Osteoblast (primary cell): ENCODE measurements around the gene ZNF8. TPM values are rescaled to one million over a fixed set of nuclear protein-coding genes. Genes with fewer than 3 reads are reported as not detected.

Source experiments
- DNase-seq: peaks from one replicate; pipeline ENCODE4 v3.0.0; 2011; ENCODE audit warnings: low spot score, mixed read lengths; ENCODE audit not compliant: insufficient read length; ENCODE audit errors: missing footprints
- H2AFZ ChIP-seq: 2 replicates; pipeline ENCODE4 v1.6.0; 2011; ENCODE audit warnings: mild to moderate bottlenecking, low read length
- H3K27ac ChIP-seq: 2 replicates; pipeline ENCODE4 v1.5.1; 2011; ENCODE audit warnings: mild to moderate bottlenecking, low read depth, low read length, moderate library complexity
- H3K27me3 ChIP-seq: 2 replicates; pipeline ENCODE4 v1.6.0; 2012; ENCODE audit warnings: mild to moderate bottlenecking, control low read depth, inconsistent platforms, low read length, moderate library complexity; ENCODE audit not compliant: insufficient read depth
- H3K36me3 ChIP-seq: 2 replicates; pipeline ENCODE4 v1.5.1; 2011; ENCODE audit warnings: mild to moderate bottlenecking, low read length, control low read depth, moderate library complexity; ENCODE audit not compliant: insufficient read depth
- H3K4me1 ChIP-seq: 2 replicates; pipeline ENCODE4 v1.5.1; 2011; ENCODE audit warnings: mild to moderate bottlenecking, low read length, control low read depth, moderate library complexity; ENCODE audit not compliant: insufficient read depth
- H3K4me2 ChIP-seq: 2 replicates; pipeline ENCODE4 v1.6.0; 2011; ENCODE audit warnings: mild to moderate bottlenecking, low read length; ENCODE audit not compliant: insufficient read depth
- H3K4me3 ChIP-seq: fragments of 200-600 bp; sonication (generic); 3 replicates; pipeline ENCODE4 v1.5.1; 2012; ENCODE audit warnings: mild to moderate bottlenecking, low read length, inconsistent platforms; ENCODE audit not compliant: insufficient read depth
- H3K79me2 ChIP-seq: 2 replicates; pipeline ENCODE4 v1.6.0; 2012; ENCODE audit warnings: mild to moderate bottlenecking, low read length, control low read depth, inconsistent platforms; ENCODE audit not compliant: insufficient read depth
- H3K9me3 ChIP-seq: 2 replicates; pipeline ENCODE4 v1.5.1; 2011; ENCODE audit warnings: low read depth, low read length, control low read depth
- H4K20me1 ChIP-seq: 2 replicates; pipeline ENCODE4 v1.6.0; 2012; ENCODE audit warnings: mild to moderate bottlenecking, low read length, control low read depth; ENCODE audit not compliant: insufficient read depth
- total RNA-seq: library from RNA; depleted of rRNA; stranded (reverse); fragments of >200 nt; gene quantifications from 2 replicates; pipeline ENCODE4 v1.2.3, GENCODE V29; 2012
- TF ChIP-seq, protein P1 (sequence below): IDR thresholded peaks from 2 replicates; pipeline ENCODE4 v1.5.1; 2011; ENCODE audit warnings: mild to moderate bottlenecking, low read depth, low read length, moderate library complexity; ENCODE audit errors: extremely low read depth

ZNF8 gene
- total RNA-seq, 1 donor, result 8.7 TPM

DNA sequence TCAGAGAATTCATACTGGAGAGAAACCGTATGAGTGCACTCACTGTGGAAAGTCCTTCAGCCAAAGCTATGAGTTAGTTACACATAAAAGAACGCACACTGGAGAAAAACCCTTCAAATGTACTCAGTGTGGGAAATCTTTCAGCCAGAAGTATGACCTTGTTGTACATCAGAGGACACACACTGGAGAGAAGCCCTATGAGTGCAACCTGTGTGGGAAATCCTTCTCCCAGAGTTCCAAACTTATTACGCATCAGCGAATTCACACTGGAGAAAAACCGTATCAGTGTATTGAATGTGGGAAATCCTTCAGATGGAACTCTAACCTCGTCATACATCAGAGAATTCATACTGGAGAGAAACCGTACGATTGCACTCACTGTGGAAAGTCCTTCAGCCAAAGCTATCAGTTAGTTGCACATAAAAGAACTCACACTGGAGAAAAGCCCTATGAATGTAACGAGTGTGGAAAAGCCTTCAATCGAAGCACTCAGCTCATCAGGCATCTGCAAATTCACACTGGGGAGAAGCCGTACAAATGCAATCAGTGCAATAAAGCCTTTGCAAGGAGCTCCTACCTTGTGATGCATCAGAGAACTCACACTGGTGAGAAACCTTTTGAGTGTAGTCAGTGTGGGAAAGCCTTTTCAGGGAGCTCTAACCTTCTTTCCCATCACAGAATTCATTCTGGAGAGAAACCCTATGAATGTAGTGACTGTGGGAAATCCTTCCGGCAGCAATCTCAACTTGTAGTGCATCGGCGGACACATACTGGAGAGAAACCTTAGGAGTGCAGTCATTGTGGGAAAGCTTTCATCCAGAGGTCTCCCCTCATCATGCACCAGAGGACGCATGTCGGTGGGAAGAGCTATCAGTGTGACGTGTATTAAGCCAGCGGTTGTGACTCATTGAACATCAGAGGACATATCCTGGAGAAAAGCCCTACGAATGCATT is 16.5 kb upstream of the ZNF8 start:
- no peak overlapping the region for H3K4me2 ChIP-seq
- TF ChIP-seq, protein P1, sequence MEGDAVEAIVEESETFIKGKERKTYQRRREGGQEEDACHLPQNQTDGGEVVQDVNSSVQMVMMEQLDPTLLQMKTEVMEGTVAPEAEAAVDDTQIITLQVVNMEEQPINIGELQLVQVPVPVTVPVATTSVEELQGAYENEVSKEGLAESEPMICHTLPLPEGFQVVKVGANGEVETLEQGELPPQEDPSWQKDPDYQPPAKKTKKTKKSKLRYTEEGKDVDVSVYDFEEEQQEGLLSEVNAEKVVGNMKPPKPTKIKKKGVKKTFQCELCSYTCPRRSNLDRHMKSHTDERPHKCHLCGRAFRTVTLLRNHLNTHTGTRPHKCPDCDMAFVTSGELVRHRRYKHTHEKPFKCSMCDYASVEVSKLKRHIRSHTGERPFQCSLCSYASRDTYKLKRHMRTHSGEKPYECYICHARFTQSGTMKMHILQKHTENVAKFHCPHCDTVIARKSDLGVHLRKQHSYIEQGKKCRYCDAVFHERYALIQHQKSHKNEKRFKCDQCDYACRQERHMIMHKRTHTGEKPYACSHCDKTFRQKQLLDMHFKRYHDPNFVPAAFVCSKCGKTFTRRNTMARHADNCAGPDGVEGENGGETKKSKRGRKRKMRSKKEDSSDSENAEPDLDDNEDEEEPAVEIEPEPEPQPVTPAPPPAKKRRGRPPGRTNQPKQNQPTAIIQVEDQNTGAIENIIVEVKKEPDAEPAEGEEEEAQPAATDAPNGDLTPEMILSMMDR, result no peak
- H2AFZ ChIP-seq, result no peak overlapping the region
- no peaks in the 10 kb centered on the region for H3K4me1 ChIP-seq
- H3K27ac ChIP-seq, result no peak overlapping the region
- peaks cover 78% of the 10 kb centered on the region for H3K9me3 ChIP-seq
- peak overlapping the region; percentile 35 for H3K4me3 ChIP-seq
- no peaks in the 10 kb centered on the region for H3K79me2 ChIP-seq
- H3K36me3 ChIP-seq, result peaks cover 66% of the 10 kb centered on the region
- no peaks in the 10 kb centered on the region for H4K20me1 ChIP-seq
- no peaks in the 10 kb centered on the region for H3K27me3 ChIP-seq
- no peak for DNase-seq

DNA sequence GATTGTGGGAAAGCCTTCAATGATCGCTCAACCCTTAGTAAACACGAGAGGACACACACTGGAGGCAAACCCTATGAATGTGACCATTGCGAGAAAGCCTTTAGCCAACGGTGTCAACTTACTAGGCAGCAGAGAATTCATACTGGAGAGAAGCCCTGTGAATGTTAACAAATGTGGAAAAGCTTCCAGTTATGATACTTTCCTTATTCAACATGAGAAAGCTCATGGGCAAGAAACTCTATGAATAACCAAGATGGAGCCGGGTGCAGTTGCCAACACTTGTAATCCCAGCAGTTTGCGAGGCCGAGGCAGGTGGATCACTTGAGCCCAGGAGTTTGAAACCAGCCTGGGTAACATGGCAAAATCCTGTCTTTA is 15.8 kb upstream of the ZNF8 start:
- TF ChIP-seq, protein P1, result no peak
- H3K79me2 ChIP-seq, result no peaks in the 10 kb centered on the region
- peaks cover 59% of the 10 kb centered on the region for H3K36me3 ChIP-seq
- DNase-seq, result no peak
- no peak overlapping the region for H3K4me2 ChIP-seq
- no peaks in the 10 kb centered on the region for H3K4me1 ChIP-seq
- H3K27me3 ChIP-seq, result no peaks in the 10 kb centered on the region
- no peaks in the 10 kb centered on the region for H4K20me1 ChIP-seq
- H2AFZ ChIP-seq, result no peak overlapping the region
- H3K9me3 ChIP-seq, result peaks cover 72% of the 10 kb centered on the region
- no peak overlapping the region for H3K4me3 ChIP-seq
- H3K27ac ChIP-seq, result no peak overlapping the region

DNA sequence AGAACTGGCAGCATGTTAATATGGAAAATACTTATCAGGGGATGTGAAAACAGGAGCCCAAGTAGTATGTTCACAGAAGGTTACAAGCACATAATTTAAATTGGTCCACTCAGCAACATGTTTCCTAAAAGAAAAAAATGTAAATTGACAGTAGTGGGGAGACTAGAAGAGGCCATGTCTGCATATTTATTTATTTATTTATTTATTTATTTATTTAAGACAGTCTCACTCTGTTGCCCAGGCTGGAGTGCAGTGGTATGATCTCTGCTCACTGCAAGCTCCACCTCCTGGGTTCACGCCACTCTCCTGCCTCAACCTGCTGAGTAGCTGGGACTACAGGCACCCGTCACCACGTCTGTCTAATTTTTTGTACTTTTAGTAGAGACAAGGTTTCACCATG is 13.7 kb upstream of the ZNF8 start:
- DNase-seq, result no peak
- Histone ChIP-seq H3K4me2 (no peak overlapping the region), H3K79me2 (peaks cover 7% of the 10 kb centered on the region), H2AFZ (no peak overlapping the region), H3K4me1 (no peaks in the 10 kb centered on the region), H3K27ac (no peak overlapping the region), H3K27me3 (no peaks in the 10 kb centered on the region), H3K9me3 (peaks cover 62% of the 10 kb centered on the region), H4K20me1 (no peaks in the 10 kb centered on the region), H3K4me3 (no peak overlapping the region), H3K36me3 (peaks cover 42% of the 10 kb centered on the region)
- TF ChIP-seq, protein P1, result no peak

DNA sequence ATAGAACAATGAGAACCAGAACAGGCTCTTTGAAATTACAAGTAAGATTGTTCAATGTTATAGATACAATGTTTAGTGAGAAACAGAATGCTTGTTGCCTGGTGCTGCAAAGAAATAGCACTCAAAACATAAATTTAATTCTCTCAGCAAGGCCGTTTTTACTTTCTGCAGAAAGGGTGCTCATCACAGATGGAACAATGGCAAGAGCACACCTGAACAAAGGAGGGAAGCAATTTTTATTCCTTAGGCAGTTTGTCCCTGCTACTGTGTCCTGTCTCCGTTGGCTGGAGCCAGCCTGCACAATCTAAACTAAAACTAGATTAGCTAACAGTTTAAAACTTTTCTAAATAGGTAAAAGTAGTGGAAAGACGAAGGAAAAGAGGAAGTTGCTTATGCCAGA is 10.4 kb upstream of the ZNF8 start:
- peaks cover 38% of the 10 kb centered on the region for H3K9me3 ChIP-seq
- peaks cover 21% of the 10 kb centered on the region for H3K36me3 ChIP-seq
- no peak overlapping the region for H3K4me3 ChIP-seq
- DNase-seq, result no peak
- H4K20me1 ChIP-seq, result no peaks in the 10 kb centered on the region
- no peak overlapping the region for H3K4me2 ChIP-seq
- no peaks in the 10 kb centered on the region for H3K27me3 ChIP-seq
- TF ChIP-seq, protein P1, result no peak
- no peaks in the 10 kb centered on the region for H3K4me1 ChIP-seq
- no peak overlapping the region for H2AFZ ChIP-seq
- H3K27ac ChIP-seq, result no peak overlapping the region
- H3K79me2 ChIP-seq, result peaks cover 26% of the 10 kb centered on the region
